ENCODE data around the gene C1orf52. TPM values are rescaled to one million over a fixed set of nuclear protein-coding genes. Genes with fewer than 3 reads are reported as not detected.

Gene C1orf52
- polyA plus RNA-seq, 2 of the 4 experiments (the other 2 are of a cell fraction): 12.2 to 22.4 TPM

- FAIRE-seq: no peak
- Histone ChIP-seq H3K4me2 (peak overlapping the region; percentile 96), H3K4me1 (peaks cover 43% of the 10 kb centered on the region), H3K9me3 (no peaks in the 10 kb centered on the region), H3K4me3 (peak overlapping the region; percentile 97), H3K27ac (peak overlapping the region; percentile 94)
- no peak for ATAC-seq
- ChIA-PET POLR2A (interaction anchor here (1.6 to 2.8 kb wide), 3 partner anchors 14 to 22 kb away, joined by 7 to 28 read pairs (median 10); partner anchors contain the start of gene C1orf52), CTCF (interaction anchor here (1.0 to 4.1 kb wide), 5 partner anchors 12 to 166 kb away, joined by 3 to 27 read pairs (median 4); partner anchors contain the start of gene C1orf52)
- 1% methylated on average over 9 of the region's 13 CpGs for WGBS (ENCODE audit: missing lambda C conversion rate)
- DNase-seq (ENCODE audit: low read depth in 1 of 2, low spot score in 1 of 2): no peak
- TF ChIP-seq TFCP2L1 (CRISPR knock-in tag; IDR thresholded peaks at IDR 0.05) (no peak), CEBPB (IDR thresholded peaks at IDR 0.05) (no peak), POLR2A (IDR thresholded peaks at IDR 0.05; ENCODE audit: low read length) (no peak), HOXA7 (CRISPR knock-in tag; IDR thresholded peaks at IDR 0.05) (no peak), PBX3 (IDR thresholded peaks at IDR 0.05) (no peak), JUN (IDR thresholded peaks at IDR 0.05) (no peak), HOXB13 (CRISPR knock-in tag; IDR thresholded peaks at IDR 0.05; ENCODE audit: low read depth) (no peak), ZSCAN20 (CRISPR knock-in tag; IDR thresholded peaks at IDR 0.05) (no peak), MYC (IDR thresholded peaks at IDR 0.05; ENCODE audit: borderline replicate concordance, low read length) (no peak), HES2 (IDR thresholded peaks at IDR 0.05) (no peak), PHF8 (IDR thresholded peaks at IDR 0.05; ENCODE audit: borderline replicate concordance, low read depth) (no peak), HDAC2 (IDR thresholded peaks at IDR 0.05) (no peak), CTCF (IDR thresholded peaks at IDR 0.05) (no peak), ESRRA (IDR thresholded peaks at IDR 0.05; ENCODE audit: borderline replicate concordance, low read length) (no peak), MAFK (IDR thresholded peaks at IDR 0.05; ENCODE audit: partially characterized antibody) (no peak)
Measured at GRCh38 chr1:85275701-85276214, 16.3 kb upstream of the C1orf52 start.

- H3K4me2 ChIP-seq: peak overlapping the region; percentile 96
- H3K9me3 ChIP-seq: no peaks in the 10 kb centered on the region
- H3K4me3 ChIP-seq: peak overlapping the region; percentile 97
- H3K4me1 ChIP-seq: peaks cover 43% of the 10 kb centered on the region
- WGBS (ENCODE audit: missing lambda C conversion rate): 78% methylated on average over 1 of the region's 1 CpG
- no peak for FAIRE-seq
- ChIA-PET CTCF (interaction anchor here (1.0 to 4.1 kb wide), 2 partner anchors 16 to 33 kb away, joined by 5 to 27 read pairs; partner anchors contain the start of gene C1orf52), POLR2A (interaction anchor here (2.8 kb wide), 1 partner anchor 16 kb away, joined by 28 read pairs; the partner anchor contains the start of gene C1orf52)
- DNase-seq (ENCODE audit: low read depth in 1 of 2, low spot score in 1 of 2): peak; percentile 30 to 55
- TF ChIP-seq FOSL2 (IDR thresholded peaks at IDR 0.05) (no peak), FOSL2 (CRISPR knock-in tag; IDR thresholded peaks at IDR 0.05) (peak; percentile 55), MAZ (IDR thresholded peaks at IDR 0.05; ENCODE audit: borderline replicate concordance, low read depth, low read length) (no peak), CHD2 (IDR thresholded peaks at IDR 0.05; ENCODE audit: low read length, partially characterized antibody) (no peak), HOXB13 (CRISPR knock-in tag; IDR thresholded peaks at IDR 0.05; ENCODE audit: low read depth) (no peak)
- ATAC-seq: no peak
- peak overlapping the region; percentile 94; a peak in 2 of 6 replicates for H3K27ac ChIP-seq
Measured at GRCh38 chr1:85274969-85275453, 15.5 kb upstream of the C1orf52 start.

- DNase-seq (ENCODE audit: low read depth in 1 of 2, low spot score in 1 of 2) (no peak), FAIRE-seq (no peak), ATAC-seq (no peak)
- TF ChIP-seq NR3C1 (IDR thresholded peaks at IDR 0.05) (no peak), MAFK (IDR thresholded peaks at IDR 0.05; ENCODE audit: partially characterized antibody) (peak; percentile 55)
- CTCF ChIA-PET: interaction anchor here (4.6 kb wide), 1 partner anchor 14 kb away, joined by 36 read pairs; the partner anchor contains the start of gene C1orf52
- POLR2A ChIA-PET: no interaction called here
- no peak overlapping the region for H3K27ac ChIP-seq
- no peak overlapping the region for H3K4me2 ChIP-seq
- peaks cover 40% of the 10 kb centered on the region for H3K4me1 ChIP-seq
- H3K9me3 ChIP-seq: no peaks in the 10 kb centered on the region
- H3K4me3 ChIP-seq: no peak overlapping the region
Measured at GRCh38 chr1:85273397-85273796, 13.9 kb upstream of the C1orf52 start.

Measured in A549 (cell line).